ENCODE data around the gene CPXM1. TPM values are rescaled to one million over a fixed set of nuclear protein-coding genes. Genes with fewer than 3 reads are reported as not detected.

The CPXM1 gene
- total RNA-seq, 1 donor from 2014 or later, result 57.7 TPM

- DNase-seq (ENCODE audit: low spot score), result no peak
These were observed 21.6 kb upstream of the CPXM1 start for GRCh38 chr20:2822073-2822472.

DNA sequence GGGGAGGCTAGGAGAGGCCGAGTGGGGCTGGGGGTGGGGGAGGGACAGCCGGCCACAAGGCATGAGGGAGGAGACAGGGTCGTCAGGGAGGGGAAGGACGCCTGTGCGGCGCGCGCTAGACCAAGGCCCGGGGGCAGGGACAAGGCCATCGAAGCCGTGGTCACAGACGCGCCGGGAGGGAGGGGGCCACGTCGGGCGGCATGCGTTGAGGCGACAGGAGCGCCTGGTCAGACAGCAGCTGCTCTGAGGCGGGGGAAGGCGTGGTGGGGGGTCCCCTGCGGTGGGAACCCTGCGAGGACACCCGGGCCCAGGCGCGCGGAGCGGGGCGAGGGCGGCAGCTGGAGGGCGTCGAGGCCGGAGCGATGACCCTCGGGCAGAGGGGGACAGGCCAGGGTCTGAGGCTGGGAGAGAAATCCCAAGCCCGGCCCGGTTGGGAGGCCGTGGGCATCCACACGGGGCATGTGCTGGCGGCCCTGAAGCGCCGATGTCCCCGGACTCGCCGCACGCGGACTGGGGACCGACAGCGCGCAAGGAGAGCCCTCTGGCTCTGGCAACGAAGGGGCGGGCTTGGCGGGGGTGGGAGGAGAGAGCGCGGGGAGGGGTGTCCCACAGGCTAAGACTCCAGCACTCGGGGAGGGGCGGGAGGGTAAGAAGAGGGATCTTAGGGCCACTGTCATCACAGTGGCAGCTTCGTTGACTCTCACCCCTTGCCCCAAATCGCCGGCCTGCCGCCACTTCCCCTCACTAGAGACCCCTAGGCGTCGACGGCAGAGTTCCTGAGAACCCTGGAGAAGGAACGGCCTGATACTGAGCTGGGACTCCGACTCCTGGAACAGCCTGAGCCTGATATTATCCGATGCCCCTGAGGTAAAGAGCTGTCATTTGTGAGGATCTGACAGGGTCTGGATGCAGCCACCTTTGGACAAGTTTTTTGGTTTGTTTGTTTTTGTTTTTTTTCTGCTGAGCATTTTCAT is 20.8 kb upstream of the CPXM1 start:
- no peak for DNase-seq (ENCODE audit: low spot score)

- no peak for DNase-seq (ENCODE audit: low spot score)
These were observed 19.9 kb upstream of the CPXM1 start for GRCh38 chr20:2820084-2820895.

DNA sequence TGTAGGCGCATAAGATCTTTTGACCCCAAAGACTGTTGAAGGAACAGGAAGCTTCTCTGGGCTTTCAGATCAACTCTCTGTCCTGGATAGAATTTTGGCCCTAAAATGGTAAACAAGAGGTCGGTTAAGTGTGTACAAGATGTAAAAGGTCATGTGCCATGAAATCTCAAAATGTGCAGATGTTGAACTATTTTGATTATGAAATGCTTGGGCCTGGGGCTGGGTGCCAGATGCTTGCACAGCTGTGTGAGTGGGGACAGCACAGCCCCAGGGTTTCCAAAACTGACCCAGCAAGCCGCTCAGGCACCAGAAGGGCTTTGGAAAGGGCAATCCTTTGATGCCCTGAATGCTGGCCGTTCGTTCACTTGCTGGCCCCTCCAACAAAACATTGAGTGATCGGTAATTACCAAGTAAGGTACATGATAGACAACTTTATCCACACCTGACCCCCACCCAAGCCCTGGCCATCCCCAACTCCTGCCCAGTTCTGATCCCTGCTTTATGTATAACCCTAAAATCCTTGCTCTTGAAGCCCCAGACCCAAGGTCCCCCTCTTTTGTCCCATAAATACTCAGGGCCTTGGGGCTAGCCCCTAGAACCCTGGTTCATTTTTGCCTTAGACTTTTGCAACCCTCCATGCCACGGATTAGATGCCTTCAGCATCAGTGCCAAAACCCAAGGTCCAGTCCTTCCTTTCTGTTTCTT is 17.6 kb upstream of the CPXM1 start:
- DNase-seq (ENCODE audit: low spot score), result peak; percentile 85

DNA sequence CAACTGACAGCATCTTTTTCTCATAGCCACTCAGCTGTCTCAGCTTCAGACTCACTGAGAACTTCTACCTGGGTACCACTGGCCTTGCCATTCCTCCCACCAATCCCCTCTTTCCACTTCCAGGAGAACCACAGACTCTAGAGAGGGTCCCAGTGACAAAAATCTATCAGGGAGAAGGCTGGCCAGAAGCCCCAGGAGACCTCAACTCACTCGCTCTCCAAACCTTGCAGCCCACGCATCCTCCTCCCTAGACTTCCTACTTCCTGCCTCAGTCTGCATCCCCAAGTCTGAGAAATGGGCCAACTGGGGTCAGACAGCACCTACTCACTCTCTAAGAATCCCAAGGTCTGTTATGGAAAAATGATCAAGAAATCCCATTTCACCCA is 16.9 kb upstream of the CPXM1 start:
- no peak for DNase-seq (ENCODE audit: low spot score)

GRCh38 chr20:2816583-2817340 is 16.3 kb upstream of the CPXM1 start:
- peak; percentile 88 for DNase-seq (ENCODE audit: low spot score)

DNA sequence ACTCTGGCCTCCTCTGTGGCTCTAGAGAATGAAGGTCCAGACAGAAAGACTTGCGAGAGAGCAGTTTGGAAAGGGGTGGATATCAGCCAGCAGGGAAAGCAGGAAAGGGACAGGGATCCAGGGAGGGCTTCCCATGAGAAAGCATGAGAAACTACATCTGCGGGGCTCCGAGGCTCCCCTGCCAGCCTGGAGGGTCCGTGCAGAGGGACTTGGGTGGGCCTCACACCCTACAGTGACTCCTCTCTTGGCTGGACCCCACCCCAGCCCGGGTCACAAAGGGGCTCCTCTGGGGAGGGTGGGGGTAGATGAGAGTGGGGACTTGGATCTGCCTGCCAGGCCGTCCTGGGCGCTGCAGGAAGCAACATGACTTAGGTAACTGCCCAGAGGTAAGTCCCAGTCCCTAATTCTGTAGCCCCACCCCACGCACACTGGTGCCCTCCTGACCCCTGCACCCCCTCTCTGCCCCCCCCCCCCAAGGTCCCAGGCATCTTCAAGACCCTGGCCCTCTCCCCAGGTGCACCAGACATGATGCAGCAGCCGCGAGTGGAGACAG is 15.7 kb upstream of the CPXM1 start, which contains the start of gene TMEM239:
TMEM239 (plus strand) TSS at position 335 of the 553 bp plus-strand sequence; CDS start at position 526, 191 bp downstream.
- peak; percentile 74 for DNase-seq (ENCODE audit: low spot score)

- DNase-seq (ENCODE audit: low spot score), result peak; percentile 86
These were observed 14.9 kb upstream of the CPXM1 start for GRCh38 chr20:2815242-2815900.

DNA sequence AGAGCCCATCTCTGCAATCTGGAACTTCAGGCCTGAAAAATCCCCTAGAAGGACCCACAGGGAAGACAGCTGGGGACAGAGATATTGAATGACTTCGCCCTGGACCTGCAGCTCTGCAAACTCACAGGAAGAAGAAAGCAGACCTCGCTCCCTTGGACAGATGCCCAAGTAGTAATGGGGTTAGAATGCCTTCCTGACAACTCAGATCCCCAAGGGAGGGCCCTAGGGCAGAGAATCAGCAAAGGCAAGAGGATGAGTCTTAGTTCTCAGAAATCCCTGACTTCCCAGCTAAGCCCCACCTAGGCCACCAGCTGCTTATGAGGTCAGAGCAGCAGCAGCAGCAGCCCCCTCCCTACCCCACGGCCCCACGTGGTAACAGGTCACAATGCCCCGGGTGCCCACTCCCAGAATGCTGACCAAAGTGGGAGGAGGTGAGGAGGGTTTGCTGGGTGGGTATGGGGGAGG is 14.2 kb upstream of the CPXM1 start, which contains the start of gene C20orf141:
C20orf141 (plus strand) TSS at position 401 of the 465 bp plus-strand sequence. CDS start 198 bp downstream, outside the sequence.
- peak; percentile 64 for DNase-seq (ENCODE audit: low spot score)

DNA sequence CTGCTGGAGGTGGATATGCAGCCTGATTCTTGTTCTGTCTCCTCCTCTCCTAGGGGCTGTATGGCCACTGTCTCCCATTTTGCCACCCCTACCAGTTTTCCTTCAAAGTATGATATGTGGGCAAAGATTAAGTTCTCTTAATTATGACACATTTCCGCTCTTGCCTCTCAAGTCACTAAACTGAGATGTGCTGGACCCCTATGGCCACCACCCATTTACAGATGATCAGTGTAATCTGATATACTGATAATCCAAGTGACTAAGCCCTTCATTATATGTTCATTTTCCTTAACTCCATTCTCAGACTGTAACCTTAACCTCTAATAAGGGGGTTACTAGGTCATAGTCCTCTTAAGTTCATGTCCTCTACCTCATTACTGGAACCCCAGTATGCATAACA is 13.6 kb upstream of the CPXM1 start:
- DNase-seq (ENCODE audit: low spot score), result no peak

DNA sequence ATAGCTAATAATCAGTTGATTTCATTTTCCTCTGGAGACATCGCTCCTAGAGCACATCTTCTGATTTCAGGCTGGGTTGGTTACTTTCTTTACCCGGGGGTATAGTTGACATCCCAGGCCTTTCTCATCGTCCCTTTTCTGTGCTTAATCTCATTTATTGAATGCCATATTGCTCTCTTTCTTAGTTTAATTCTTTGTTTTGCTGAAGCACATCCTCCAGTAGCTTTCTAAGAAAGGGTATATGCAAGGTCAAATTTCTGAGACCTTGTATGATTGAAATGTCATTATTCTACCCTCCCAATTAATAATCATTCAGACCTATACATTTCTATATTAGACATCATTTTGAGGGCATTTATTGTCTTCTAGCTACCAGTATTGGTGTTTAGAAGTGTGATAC is 11.8 kb upstream of the CPXM1 start:
- DNase-seq (ENCODE audit: low spot score), result no peak

- DNase-seq (ENCODE audit: low spot score), result peak; percentile 37
These were observed 9.3 kb upstream of the CPXM1 start for GRCh38 chr20:2809690-2810089.

DNA sequence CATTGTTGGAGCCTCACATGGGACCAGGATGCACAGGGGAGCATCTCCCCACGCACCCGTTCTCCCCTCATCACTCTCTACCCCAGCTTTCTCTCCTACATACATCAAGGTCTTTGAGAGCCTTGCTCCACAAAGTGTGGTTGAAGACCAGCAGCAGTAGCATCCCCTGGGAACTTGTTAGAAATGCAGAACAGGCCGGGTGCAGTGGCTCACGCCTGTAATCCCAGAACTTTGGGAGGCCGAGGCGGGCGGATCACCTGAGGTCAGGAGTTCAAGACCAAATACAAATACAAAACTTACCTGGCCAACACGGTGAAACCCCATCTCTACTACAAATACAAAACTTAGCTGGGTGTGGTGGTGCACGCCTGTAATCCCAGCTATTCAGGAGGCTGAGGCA is 7.5 kb upstream of the CPXM1 start:
- peak; percentile 76 for DNase-seq (ENCODE audit: low spot score)

GRCh38 chr20:2807019-2807418 is 6.6 kb upstream of the CPXM1 start:
- DNase-seq (ENCODE audit: low spot score), result no peak

DNA sequence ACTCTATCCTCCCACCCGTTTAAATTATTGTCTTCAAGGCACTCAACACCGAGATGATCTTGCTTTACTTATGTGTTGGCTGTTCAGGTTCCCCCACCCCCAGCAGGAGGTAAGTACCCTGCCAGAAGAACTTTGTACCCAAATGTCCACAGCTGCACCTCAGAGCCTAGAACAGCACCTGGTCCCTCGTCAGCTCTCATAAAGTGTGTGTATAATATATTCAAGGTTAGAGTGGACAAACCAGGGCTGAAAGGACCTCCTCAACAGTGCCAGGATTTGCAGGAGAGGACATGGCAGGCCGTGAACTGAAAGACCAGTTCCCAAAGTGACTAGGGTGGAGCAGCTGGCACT is 5.9 kb upstream of the CPXM1 start:
- DNase-seq (ENCODE audit: low spot score), result no peak

GRCh38 chr20:2805689-2806350 is 5.4 kb upstream of the CPXM1 start:
- no peak for DNase-seq (ENCODE audit: low spot score)

DNA sequence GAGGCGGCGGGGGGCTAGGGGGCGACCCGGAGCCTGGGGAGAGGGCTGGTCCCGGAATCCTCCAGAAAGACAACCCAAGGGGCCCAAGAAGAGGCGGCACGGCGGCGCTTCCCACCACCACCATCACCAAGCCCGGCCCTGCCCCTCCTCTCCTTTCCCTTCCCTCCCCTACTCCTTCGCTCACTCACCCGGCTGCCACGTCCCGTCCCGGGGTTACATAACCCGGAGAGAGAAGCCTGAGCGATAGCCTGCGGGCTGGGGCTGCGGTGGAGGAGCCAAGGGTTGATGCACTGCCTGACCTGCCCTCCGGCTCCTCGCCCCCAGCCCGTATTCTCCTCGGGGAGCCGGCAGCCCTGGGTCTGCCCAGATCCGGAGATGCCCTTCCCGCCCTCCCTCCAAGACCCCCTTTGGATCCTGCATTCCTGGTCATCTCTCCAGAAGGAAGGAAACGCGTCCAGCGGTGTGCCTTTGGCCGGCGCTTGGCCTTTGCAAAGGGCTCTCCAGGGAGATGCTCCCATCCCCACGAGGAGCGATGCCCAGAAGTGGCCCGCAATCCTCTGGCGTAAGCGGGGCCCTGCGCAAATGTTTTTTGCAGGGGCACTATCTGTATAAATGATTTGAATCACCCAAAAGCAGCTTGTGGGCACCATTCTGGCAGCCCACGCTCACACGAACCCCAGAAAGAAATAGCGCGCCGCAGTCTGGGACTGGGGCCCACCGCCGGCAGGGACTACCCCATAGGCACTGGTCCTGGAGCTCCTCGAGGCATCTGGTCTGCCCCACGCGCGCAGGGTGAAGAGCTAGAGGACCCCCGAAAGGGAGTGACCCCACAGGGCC is 4.6 kb upstream of the CPXM1 start:
- no peak for DNase-seq (ENCODE audit: low spot score)

Data from mesenteric fat pad (tissue), 1 donor.